Lung (tissue), 12 donors: ENCODE measurements around the gene PISD. TPM values are rescaled to one million over a fixed set of nuclear protein-coding genes. Genes with fewer than 3 reads are reported as not detected.

Experiments
- ATAC-seq: fragments of 200-7000 bp; cut with Tn5 transposase; one replicate; pipeline ENCODE4 v1.9.1; 2020; ENCODE audit warnings: moderate number of reproducible peaks; ENCODE audit not compliant: insufficient read depth, low FRiP score
- DNase-seq, 3 donors: peaks; one replicate each; pipeline ENCODE4 v3.0.0-alpha.2; 2013 to 2017
- H3K27ac ChIP-seq, 2 donors: one replicate each; pipeline ENCODE4 v1.5.1; 2013; ENCODE audit warnings: mild to moderate bottlenecking in 2 of 2, moderate library complexity in 2 of 2, control low read depth in 1 of 2, inconsistent platforms in 1 of 2, low read depth in 1 of 2, low read length in 1 of 2
- H3K27me3 ChIP-seq, 3 donors: one replicate each; pipeline ENCODE4 v1.5.1; 2013; ENCODE audit warnings: low read length in 2 of 3; ENCODE audit not compliant: control insufficient read depth in 3 of 3, insufficient read depth in 3 of 3
- H3K36me3 ChIP-seq, 4 donors: one replicate each; pipeline ENCODE4 v1.5.1; 2013; ENCODE audit warnings: low read length in 4 of 4, mild to moderate bottlenecking in 1 of 4, moderate library complexity in 1 of 4; ENCODE audit not compliant: control insufficient read depth in 4 of 4, insufficient read depth in 4 of 4
- H3K4me1 ChIP-seq, 5 donors: one replicate each; pipeline ENCODE4 v1.5.1; 2013; ENCODE audit warnings: low read length in 5 of 5, mild to moderate bottlenecking in 2 of 5, moderate library complexity in 1 of 5; ENCODE audit not compliant: control insufficient read depth in 5 of 5, insufficient read depth in 5 of 5
- H3K4me3 ChIP-seq: one replicate; pipeline ENCODE4 v1.5.1; 2013; ENCODE audit warnings: mild to moderate bottlenecking, control low read depth, moderate library complexity
- H3K9ac ChIP-seq, 2 donors: one replicate each; pipeline ENCODE4 v1.5.1; 2013; ENCODE audit warnings: low read length in 2 of 2, control low read depth in 1 of 2; ENCODE audit not compliant: insufficient read depth in 1 of 2
- H3K9me3 ChIP-seq, 4 donors: one replicate each; pipeline ENCODE4 v1.5.1; 2013; ENCODE audit warnings: low read length in 3 of 4, mild to moderate bottlenecking in 1 of 4, moderate library complexity in 1 of 4; ENCODE audit not compliant: control insufficient read depth in 4 of 4, insufficient read depth in 3 of 4
- WGBS, 2 donors: extraction: QIAGEN DNeasy Blood & Tissue Kit; methylation state at CpG; one replicate each; pipeline ENCODE4 v1.1.7; 2013; 5-methylcytosine and 5-hydroxymethylcytosine counted together
- polyA plus RNA-seq, 2 donors: library from polyadenylated mRNA; stranded (reverse); fragments of 200-250 nt; gene quantifications; one replicate each; pipeline ENCODE4 v1.2.1, GENCODE V29; 2013
- total RNA-seq, 2 donors: library from RNA; depleted of rRNA in 1 of 2; stranded (reverse); fragments of >200 nt in 1 of 2; gene quantifications; one replicate each; pipeline ENCODE4 v1.2.1, GENCODE V29; 2014 to 2021
- TF ChIP-seq, protein P1 (sequence below): IDR thresholded peaks from 2 replicates; pipeline ENCODE4 v1.5.1; 2012; ENCODE audit warnings: mild to moderate bottlenecking; ENCODE audit errors: control extremely low read depth, extremely low read depth
- donor health status: control.
- donor health status: control.
- donor health status: Bipolar disorder and iron deficiency.
- donor health status: healthy.
- donor health status: DM: yes; HTN: yes; CAD: no.

Gene PISD
- total and polyA plus RNA-seq, 4 donors, result 25.7 to 94.6 (median 46.8) TPM

GRCh38 chr22:31569126-31569525, 92.9 kb downstream of the PISD start:
- H3K9ac ChIP-seq, result no peak overlapping the region
- H3K9me3 ChIP-seq, result no peaks in the 10 kb centered on the region
- DNase-seq, result no peak
- H3K27ac ChIP-seq, result no peak overlapping the region
- H3K36me3 ChIP-seq, result peaks cover 0 to 8% (median under 1%) of the 10 kb centered on the region in 4 donors
- no peaks in the 10 kb centered on the region for H3K27me3 ChIP-seq
- no peak for ATAC-seq
- 79 to 91% methylated on average over 1 of the region's 1 CpG for WGBS, 2 donors
- TF ChIP-seq, protein P1, sequence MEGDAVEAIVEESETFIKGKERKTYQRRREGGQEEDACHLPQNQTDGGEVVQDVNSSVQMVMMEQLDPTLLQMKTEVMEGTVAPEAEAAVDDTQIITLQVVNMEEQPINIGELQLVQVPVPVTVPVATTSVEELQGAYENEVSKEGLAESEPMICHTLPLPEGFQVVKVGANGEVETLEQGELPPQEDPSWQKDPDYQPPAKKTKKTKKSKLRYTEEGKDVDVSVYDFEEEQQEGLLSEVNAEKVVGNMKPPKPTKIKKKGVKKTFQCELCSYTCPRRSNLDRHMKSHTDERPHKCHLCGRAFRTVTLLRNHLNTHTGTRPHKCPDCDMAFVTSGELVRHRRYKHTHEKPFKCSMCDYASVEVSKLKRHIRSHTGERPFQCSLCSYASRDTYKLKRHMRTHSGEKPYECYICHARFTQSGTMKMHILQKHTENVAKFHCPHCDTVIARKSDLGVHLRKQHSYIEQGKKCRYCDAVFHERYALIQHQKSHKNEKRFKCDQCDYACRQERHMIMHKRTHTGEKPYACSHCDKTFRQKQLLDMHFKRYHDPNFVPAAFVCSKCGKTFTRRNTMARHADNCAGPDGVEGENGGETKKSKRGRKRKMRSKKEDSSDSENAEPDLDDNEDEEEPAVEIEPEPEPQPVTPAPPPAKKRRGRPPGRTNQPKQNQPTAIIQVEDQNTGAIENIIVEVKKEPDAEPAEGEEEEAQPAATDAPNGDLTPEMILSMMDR, result no peak
- H3K4me3 ChIP-seq, result no peak overlapping the region
- H3K4me1 ChIP-seq, result peaks cover 0 to 3% (median 0%) of the 10 kb centered on the region in 5 donors

Other genes starting within 250 kb of the PISD start
- 10 to 100 TPM; 14.3 to 25.5 TPM for gene EIF4ENIF1, start 172.4 kb downstream of the PISD start, total RNA-seq
- gene EIF4ENIF1, start 172.4 kb downstream of the PISD start, polyA plus RNA-seq, result 10 to 100 TPM in 1 of 2 donors, 1 to 10 TPM in 1; 9.3 to 12.9 TPM
- 10 to 100 TPM; 34.2 to 46.0 TPM for gene SFI1, start 165.7 kb downstream of the PISD start, total RNA-seq
- 10 to 100 TPM; 14.0 to 31.2 TPM for gene SFI1, start 165.7 kb downstream of the PISD start, polyA plus RNA-seq
- 10 to 100 TPM; 38.0 to 44.3 TPM for gene PRR14L, start 87.9 kb upstream of the PISD start, total RNA-seq
- gene PRR14L, start 87.9 kb upstream of the PISD start, polyA plus RNA-seq, result 1 to 10 TPM; 7.4 to 8.8 TPM
- 10 to 100 TPM; 24.6 to 29.0 TPM for gene DEPDC5, start 91.8 kb upstream of the PISD start, total RNA-seq
- gene DEPDC5, start 91.8 kb upstream of the PISD start, polyA plus RNA-seq, result 1 to 10 TPM; 6.6 to 8.1 TPM